NCI-H748 treated with DMSO at 0.1 percent for 48 hours (cell line): ENCODE results near the gene MAG.

Experiments used
- DNase-seq: peaks from one replicate; lab custom pipeline; 2025; lab: John Stamatoyannopoulos, UW

Gene MAG

DNA sequence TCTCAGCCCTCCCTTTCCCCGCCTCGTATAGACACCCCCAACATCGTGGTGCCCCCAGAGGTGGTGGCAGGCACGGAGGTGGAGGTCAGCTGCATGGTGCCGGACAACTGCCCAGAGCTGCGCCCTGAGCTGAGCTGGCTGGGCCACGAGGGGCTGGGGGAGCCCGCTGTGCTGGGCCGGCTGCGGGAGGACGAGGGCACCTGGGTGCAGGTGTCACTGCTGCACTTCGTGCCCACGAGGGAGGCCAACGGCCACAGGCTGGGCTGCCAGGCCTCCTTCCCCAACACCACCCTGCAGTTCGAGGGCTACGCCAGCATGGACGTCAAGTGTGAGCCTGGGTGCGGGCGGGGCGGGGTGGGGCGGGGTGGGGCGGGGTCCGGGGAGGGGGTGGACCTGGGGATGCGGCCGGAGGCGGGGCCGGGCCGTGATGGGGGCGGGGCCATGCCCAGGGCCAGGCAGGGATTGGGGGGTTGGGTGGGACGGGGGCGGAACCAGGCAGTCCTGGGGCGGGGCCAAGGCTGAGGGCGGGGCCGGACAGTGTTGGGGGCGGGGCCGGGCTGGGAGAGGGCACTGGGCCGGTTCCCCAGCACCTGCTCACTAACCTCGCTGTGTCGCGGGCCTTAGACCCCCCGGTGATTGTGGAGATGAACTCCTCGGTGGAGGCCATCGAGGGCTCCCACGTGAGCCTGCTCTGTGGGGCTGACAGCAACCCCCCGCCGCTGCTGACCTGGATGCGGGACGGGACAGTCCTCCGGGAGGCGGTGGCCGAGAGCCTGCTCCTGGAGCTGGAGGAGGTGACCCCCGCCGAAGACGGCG, 7.8 kb downstream of the MAG start:
- DNase-seq: no peak

DNA sequence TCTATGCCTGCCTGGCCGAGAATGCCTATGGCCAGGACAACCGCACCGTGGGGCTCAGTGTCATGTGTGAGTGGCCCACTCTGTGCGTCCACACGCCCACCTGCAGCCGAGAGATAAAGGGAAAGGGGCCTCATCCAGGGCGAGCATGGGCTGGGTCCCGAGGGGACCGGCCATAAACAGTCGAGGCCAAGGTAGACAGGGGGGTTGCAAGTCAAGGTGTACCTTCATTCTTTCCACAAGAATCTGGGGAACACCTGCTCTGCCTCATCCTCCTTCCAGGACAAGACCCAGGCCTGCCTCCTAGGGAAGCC, 8.3 kb downstream of the MAG start:
- DNase-seq: no peak

DNA sequence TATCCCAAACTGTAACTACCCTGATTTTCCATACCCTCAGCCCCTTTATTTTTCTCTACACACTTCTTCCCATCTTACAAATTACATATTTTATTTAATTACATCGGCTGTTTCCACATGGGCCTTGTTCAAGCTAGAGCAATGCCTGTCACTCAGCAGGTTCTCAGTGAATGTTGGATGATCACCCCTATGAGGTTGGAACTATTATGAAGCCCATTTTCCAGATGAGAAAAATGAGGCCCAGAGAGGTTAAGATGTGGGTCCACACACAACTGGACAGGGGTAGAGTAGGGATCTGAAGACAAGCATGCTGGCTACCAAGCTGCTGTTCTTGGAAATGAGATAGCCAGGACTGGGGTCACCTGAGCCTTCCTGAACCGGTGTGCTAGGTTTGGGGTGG, 10.0 kb downstream of the MAG start:
- DNase-seq: no peak

DNA sequence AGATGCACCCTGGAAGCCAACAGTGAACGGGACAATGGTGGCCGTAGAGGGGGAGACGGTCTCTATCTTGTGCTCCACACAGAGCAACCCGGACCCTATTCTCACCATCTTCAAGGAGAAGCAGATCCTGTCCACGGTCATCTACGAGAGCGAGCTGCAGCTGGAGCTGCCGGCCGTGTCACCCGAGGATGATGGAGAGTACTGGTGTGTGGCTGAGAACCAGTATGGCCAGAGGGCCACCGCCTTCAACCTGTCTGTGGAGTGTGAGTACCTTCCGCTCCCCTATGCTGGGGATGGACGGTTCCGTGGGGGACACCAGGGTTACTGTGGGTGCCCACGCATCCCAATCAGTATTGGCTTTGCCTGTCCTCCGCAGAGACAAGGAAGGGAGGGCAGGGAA, 10.5 kb downstream of the MAG start:
- DNase-seq: no peak

DNA sequence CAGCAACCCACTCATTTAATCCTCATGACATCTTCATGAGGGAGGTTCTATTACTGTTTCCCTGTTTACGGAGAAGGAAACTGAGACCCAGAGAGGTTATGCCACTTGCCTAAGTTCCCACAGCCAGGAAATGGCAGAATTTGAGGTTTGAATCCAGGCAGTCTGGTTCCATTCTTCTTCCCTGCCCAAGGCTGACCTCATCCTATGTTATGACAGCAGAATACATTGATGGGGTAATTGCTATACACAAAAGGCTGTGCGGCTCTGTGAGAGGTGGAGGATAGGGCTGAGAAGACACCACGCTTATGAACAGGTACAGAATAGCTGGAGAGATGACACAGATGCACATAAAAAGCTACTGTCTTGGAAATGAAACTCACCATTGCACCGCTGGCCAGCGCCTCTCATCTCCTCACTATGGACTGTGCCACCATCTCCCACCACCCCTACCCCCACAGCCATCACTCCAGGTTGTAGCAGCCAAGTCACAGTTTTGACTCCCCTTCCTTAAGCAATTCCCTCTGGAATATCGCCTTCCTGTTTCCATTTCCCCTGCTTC, 11.5 kb downstream of the MAG start:
- no peak for DNase-seq

DNA sequence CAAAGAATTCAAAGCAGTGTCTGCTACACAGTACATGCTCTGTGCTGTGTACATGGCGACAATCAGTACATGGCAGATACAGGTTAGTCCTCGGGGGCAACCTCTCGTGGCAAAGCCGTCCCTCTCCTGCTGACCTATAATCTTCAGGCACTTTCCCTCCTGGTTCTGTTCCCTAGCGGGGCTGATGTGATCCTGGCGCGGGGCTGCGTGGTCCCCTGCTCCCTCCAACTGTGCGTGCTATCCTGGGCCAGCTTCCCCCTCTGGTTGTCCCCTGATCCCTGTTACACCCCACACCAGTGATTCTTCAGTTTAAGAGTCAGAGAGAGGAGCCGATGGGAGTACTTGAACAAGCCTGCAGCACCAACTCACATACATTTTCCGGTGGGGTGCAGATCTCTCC, 12.1 kb downstream of the MAG start:
- DNase-seq: no peak

DNA sequence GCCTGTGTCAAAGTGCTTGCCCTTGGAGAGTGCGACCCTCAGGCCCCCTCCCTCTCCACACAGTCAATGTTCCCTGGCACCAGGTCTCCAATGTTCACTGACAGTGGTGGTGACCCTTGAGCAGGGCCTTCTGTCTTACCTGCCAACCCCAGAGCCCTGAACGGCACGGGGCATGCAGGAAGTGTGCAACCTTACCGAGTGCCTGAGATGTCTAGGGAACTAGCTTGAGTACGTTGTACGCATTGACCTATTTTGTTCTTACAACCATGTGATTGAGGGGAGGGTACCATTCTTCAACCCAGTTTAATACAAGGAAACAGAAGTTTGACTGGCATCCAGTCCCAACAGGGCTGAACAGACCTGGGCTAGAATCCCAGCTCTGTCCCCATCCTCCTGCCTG, 13.2 kb downstream of the MAG start:
- no peak for DNase-seq

DNA sequence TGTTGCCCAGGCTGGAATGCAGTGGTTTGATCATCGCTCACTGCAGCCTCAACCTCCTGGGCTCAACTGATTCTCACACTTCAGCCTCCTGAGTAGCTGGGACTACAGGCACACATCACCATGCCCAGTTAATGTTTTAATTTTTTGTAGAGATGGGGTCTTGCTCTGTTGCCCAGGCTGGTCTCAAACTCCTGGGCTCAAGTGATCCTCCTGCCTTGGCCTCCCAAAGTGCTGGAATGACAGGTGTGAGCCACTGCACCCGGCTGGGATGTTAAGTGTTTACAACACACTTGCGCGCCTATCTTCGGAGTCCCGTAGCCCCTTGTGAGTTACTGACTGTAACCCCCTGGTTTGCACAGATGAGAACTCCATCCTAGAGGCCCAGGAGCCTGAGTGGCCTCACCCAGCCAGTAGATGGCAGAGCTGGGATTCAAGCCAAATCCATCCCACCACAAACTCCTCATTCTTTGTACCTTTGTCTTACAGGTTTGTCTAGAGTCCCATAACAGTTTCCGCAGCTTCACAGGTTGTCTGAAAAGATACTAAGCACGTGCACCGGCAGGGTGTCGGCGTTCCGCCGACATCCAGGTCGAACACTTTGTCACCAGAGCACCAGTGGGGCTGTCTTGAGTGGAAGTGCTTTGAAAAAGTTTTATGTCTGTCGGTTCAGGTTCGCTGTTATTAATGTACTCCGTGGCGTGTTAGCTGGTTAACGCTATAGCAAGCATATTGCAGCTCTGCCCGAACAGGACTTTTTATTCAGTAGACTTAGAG, 14.7 kb downstream of the MAG start:
- no peak for DNase-seq

DNA sequence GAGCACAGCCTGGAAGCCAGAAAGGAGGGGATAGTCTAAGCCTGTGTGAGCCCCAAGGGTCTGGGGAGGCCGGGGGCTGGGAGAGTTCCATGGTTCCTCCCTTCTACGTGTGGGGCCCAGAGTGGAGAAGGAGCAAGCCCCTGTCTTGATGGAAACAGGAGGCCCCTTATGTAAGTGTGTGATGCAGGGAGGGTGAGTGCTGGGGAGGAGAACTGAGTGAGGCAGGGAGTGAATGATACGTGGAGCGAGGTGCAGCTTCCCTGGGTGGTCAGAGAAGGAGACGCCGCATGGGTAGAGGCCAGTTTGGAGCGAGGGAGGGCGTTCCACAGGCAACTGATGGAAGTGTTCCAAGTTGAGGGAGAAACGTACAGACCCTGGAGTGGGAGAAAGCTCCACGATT, 16.0 kb downstream of the MAG start:
- DNase-seq: no peak

DNA sequence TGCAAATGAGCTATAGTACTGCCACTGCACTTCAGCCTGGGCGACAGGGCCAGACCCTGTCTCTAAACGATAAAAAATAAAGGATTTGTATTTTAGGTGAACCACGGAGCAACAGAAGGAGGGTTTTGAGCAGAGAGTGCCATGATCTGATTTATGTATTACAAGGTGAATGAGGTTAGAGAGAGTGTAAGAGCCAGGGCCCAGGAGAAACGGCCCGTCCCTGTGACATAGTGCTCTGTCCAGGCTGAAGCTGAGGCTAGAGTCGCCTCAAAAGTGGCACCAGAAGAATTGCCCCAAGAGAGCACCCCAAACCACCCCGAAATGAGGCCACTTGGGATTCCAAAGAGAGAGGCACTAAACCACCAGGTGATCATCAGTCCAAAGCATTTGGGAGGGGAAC, 16.9 kb downstream of the MAG start:
- DNase-seq: no peak

DNA sequence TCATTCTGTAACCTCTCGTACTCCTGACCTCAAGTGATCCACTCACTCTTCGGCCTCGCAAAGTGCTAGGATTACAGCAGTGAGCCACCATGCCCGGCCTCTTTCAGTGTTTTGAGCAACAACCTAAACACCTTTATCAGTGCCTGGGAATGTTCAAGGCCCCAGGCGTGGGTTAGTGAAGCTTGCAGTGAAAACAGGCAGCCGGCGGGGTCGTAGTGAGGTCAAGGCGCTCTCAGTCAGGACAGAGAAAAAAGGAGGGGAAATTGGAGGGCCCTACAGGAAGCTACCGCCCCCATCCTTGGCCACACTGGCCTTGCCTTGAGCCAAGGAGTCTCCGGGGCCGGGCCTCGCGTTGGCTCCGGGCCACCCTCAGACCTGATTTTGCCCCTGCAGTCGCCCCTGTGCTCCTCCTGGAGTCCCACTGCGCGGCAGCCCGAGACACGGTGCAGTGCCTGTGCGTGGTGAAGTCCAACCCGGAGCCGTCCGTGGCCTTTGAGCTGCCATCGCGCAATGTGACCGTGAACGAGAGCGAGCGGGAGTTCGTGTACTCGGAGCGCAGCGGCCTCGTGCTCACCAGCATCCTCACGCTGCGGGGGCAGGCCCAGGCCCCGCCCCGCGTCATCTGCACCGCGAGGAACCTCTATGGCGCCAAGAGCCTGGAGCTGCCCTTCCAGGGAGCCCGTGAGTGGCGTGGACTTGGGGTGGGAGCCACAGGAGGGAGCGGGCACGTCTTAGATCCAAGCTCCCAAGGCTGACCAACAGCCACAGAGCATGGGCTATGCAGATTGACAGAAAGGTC, 17.7 kb downstream of the MAG start:
- DNase-seq: no peak

DNA sequence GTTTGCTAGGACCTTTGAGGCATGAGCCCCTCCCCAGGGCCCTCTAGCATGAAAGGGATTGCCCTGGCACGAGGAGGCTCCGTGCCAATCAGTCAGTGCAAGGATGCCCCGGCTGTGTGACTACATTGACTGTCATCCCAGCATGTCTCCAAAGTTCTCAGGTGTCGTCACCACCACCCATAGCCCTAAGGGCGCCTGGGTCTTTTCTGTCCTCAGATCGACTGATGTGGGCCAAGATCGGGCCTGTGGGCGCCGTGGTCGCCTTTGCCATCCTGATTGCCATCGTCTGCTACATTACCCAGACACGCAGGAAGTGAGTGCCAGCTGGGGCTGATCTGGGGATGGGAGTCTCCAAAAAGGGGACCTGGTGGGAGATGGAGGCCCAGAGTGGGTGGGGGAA, 18.4 kb downstream of the MAG start:
- DNase-seq: no peak

DNA sequence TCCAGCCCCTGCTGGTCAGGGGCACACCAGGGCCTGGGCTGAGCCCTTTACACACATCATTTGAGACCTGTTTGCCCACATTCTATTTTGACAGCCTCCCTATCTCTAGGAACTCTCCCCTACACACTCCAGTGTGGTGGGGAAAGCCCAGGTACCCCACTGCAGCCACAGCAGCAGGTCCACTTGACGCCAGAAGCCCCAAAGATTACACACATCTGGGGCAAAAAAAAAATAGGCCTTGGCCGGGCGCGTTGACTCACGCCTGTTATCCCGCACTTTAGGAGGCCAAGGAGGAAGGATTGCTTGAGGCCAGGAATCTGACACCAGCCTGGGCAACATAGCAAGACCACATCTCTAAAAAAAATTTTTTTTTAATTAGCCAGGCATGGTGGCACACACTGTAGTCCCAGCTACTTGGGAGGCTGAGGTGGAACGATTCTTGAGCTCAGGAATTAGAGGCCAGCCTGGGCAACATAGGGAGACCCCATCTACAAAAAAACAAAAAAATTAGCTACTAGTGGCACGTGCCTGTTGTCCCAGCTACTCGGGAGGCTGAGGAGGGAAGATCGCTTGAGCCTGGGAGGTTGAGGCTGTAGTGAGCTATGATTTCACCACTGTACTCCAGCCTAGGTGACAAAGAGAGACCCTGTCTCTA, 19.0 kb downstream of the MAG start:
- DNase-seq: no peak

DNA sequence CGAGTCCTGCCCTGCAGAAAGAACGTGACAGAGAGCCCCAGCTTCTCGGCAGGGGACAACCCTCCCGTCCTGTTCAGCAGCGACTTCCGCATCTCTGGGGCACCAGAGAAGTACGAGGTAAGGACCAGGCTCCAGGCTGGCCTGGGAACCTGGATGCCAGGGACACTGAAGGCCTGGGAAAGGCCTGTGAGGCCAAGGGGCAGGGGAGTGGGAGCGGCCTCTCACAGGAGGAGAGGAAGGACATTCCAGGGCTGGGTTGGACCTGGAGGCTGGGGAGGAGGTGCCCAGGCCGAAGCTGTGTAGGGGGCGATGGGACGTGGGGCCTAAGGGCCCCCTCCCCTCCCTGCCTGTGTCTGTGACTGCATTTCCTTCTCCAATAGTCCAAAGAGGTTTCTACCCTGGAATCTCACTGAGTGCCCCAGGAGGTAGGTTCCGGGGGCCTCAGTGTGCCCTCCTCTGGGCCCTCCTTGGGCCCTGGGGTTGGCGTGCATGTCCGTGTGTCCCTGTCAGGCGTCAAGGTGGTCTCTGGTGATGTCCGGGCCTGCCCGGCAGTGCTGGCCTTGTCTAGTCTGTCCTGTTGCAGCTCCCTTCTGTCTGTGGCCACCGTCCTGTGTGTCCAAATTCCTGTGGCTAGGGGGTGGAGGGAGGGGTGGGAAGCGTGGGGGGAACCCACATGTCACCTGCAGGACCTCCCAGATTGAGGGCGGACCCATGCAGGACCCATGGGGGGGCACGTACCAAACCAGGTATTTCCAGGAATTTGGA, 20.1 kb downstream of the MAG start:
- no peak for DNase-seq

DNA sequence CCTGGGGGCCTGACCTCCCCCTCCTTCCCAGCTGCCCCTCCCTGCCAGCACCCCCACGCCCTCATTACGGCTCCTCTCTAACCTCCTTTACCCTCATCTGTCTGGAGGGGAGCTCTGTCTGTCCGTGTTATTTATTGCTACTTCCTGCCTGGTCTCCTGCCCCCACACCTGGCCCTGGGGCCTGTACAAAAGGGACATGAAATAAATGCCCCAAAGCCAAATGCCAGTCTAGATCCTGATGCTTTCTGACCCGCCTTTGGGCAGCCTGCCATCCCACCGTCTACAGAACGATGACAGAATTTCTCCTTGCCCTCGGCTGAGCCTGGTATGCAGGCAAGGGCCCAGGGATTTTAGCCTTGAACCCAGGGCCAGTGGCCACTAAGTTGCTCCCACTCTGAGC, 21.6 kb downstream of the MAG start:
- DNase-seq: no peak

DNA sequence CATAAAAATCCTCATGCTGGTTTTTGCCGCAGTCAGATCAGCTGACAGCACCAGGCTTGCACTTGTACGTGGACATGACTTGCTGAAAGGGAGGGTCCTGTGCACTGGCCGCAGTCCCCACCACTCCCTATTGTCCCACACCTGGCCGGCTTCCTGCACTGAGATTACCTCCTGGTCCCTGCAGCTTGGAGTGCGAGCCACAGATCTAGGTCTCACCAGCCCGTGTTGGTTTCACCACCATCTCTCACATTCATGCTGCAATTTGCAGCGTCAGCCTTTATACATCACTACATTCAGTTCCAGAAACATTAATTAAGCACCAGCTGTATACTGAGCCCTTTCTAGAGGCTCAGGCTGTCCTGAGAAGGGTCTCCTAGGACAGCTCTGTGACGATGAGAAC, 22.1 kb downstream of the MAG start:
- no peak for DNase-seq

DNA sequence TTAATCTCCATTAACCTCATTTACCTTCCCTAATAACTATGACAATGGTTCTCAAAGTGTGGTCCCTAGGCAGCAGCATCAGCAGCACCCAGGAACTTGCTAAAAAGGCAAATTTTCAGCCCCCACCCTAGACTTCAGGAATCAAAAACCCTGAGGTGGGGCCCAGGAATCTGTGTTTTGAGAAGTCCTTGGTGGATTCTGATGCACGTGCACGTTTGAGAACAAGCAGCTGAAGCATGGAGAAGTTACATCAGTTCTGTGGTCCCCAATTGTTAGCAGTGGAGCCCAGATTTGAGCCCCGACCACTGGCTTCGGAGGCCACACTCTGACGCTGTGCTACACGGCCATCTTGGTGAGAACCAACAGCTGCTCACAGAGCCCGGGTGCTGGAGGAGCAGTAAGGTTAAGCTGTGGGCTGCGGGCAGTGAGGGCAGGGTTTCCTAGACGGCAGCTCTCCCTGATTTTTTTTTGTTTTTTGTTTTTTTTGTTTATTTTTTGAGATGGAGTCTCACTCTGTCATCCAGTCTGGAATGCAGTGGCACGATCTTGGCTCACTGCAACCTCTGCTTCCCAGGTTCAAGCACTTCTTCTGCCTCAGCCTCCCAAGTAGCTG, 23.0 kb downstream of the MAG start:
- DNase-seq: no peak

DNA sequence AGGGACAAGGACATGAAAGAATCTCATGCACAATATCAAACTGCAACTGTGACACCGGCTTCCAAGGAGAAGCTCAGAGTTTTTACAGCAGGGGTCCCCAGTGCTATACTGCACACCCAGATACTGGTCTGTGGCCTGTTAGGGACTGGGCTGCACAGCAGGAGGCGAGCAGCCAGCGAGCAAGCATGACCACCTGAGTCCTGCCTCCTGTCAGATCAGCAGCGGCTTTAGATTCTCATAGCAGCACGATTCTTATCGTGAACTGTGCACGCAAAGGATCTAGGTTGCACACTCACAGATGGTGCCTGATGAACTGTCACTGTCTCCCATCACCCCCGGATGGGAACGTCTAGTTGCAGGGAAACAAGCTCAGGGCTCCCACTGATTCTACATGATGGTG, 23.9 kb downstream of the MAG start:
- no peak for DNase-seq

DNA sequence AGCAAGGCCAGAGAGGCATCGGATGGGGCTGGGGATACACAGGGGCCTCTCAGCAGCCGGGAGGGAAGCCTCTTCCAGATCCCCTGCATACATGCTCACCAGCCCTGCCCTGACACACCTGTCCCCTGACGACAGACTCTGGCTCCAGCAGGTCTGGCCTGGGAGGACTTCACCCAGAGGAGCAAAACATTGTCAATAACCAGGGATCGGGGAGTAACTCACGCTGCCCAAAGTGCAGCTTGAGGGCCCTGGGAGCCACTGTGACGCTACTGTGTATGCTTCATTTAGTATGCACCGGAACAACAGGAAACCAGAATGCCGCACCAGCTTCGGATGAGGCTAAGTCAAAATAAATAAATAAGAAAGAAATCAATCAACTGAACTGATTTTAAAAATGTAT, 24.6 kb downstream of the MAG start:
- DNase-seq: no peak

DNA sequence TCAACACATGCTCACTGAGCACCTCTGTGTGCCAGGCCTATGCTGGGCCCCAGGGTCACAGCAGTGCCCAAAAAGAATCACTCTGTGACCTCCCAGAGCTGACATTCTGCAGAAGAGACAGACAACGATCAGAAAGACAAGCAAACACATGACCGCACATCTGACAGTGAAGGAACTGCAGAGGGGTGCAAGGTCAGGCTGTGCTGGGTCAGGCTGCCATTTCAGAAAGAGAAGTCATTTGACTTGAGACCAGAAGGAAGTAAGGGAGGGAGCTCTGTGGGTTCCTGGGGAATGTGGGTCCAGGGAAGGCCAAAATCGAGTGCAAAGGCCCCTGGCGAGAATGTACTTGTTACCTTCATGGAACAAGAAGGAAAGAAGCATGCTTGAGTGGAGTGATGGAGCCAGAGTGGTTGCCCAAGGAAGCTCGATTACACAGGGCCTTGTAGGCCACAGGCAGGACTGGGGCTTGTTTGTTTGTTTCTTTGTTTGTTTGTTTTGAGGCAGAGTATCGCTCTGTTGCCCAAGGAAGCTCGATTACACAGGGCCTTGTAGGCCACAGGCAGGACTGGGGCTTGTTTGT, 25.6 kb downstream of the MAG start:
- DNase-seq: no peak
